Stimulated activated memory B cell treated with anti-CD40 and anti-IgM and Interleukin-4, amounts not matched to agents 10 μg/mL and 1 μg/mL and 100 μg/mL, for 72 hours (primary cell): ENCODE results near the gene FHIT.

Experiments used
- ATAC-seq: fragments of 150-1000 bp; cut with Tn5 transposase; 2 replicates; pipeline ENCODE4 v1.10.0; 2021
- H3K27ac Mint-ChIP-seq: one replicate; pipeline ENCODE4 v1.8.0; 2022; ENCODE audit warnings: mild to moderate bottlenecking, mixed read lengths
- H3K27me3 Mint-ChIP-seq: one replicate; pipeline ENCODE4 v1.8.0; 2022; ENCODE audit warnings: mixed read lengths
- H3K36me3 Mint-ChIP-seq: one replicate; pipeline ENCODE4 v1.8.0; 2022; ENCODE audit warnings: mixed read lengths
- H3K4me1 Mint-ChIP-seq: one replicate; pipeline ENCODE4 v1.8.0; 2022; ENCODE audit warnings: mixed read lengths
- H3K4me3 Mint-ChIP-seq: one replicate; pipeline ENCODE4 v1.8.0; 2022; ENCODE audit warnings: mild to moderate bottlenecking, moderate library complexity, mixed read lengths
- H3K9me3 Mint-ChIP-seq: one replicate; pipeline ENCODE4 v1.8.0; 2022; ENCODE audit warnings: mixed read lengths

FHIT gene

DNA sequence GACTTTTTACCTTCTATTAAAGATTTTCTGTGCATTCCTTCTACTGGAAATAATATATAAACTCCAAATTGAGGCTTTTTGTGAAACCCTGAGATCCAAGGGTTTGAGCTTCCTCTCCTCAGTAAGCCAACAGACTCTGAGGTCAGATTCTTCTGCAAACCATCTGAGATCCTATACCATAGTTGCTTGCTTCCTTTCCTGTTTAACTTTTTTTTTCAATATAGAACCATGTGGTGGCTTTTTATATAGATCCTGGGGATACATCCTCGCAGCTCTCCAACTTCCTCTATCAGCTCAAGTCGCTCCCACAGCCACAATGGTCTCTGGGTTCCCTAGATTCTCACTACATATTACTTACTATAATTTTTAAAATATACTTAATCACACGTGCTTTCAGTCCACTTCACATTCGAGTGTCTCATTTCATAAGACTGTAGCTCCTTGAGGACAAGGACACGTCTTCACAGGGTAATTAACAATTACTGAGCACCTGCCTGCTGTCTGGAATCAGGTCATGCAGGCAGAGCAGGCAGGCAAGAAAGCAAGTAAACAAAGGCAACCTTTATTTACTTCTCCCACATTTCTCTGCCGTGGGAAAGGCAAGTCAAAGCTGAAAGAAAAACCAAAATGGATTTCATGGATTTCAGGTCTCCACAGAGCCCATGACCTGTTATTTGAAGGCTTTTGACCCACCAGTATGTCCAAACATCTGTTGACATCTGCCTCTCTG, 941.5 kb downstream of the FHIT start:
- ATAC-seq = no peak
- no peak overlapping the region for H3K4me3 Mint-ChIP-seq
- H3K36me3 Mint-ChIP-seq = no peaks in the 10 kb centered on the region
- H3K27ac Mint-ChIP-seq = no peak overlapping the region
- no peaks in the 10 kb centered on the region for H3K4me1 Mint-ChIP-seq
- no peaks in the 10 kb centered on the region for H3K9me3 Mint-ChIP-seq
- H3K27me3 Mint-ChIP-seq = no peaks in the 10 kb centered on the region

DNA sequence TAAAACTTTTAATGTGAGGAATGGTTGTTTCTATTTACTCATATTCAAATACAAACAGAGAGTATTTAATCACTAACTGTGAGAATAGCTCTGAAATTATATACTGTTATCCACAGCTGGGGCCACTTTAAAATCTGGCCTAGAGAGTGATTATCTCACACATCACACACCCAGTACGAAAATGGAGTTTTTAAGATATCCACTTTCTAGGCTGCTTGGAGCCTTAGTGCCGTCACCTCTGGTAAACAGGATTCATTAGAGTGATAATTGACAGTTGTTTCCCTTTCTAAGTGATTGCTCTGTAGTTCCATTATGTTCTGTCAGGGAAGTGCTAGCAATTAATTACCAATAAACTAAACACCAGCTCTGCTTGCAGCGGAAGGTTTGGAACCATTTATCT, 942.4 kb downstream of the FHIT start:
- no peaks in the 10 kb centered on the region for H3K27me3 Mint-ChIP-seq

DNA sequence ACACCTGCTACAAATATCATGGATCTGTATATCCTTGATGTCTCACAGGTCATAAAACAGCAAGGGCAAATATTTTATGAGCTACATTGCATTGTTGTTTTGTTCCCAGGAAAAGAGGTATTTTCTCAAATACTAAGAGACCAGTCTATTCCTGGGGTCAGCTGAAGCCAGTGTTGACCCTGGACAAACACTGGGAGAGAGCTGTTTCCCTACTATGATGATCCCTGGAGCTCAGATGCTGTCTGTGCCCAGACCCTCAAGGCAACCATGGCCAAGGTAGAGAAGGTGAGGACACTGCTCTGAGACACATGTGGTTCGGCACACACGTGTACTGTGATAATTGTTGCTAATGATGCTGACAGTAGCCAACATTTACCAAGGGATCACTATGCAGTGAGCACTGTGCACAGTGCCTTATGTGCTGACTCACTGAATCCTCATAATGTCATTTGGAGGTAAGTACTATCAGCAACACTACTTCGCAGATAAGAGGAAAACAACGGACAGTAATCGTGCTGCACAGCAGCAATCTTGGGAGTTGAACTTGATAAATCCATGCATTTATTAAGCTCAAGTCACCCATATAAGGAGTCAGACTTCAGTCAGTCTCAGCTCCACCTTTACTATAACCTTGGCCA, 943.6 kb downstream of the FHIT start:
- H3K27me3 Mint-ChIP-seq = no peaks in the 10 kb centered on the region
- H3K4me1 Mint-ChIP-seq = no peaks in the 10 kb centered on the region
- H3K9me3 Mint-ChIP-seq = no peaks in the 10 kb centered on the region
- no peak for ATAC-seq
- no peak overlapping the region for H3K27ac Mint-ChIP-seq
- H3K36me3 Mint-ChIP-seq = no peaks in the 10 kb centered on the region
- H3K4me3 Mint-ChIP-seq = no peak overlapping the region

More for the DNA sequence above, 942.4 kb downstream of the FHIT start:
- Mint-ChIP-seq H3K4me1 (no peaks in the 10 kb centered on the region), H3K27ac (no peak overlapping the region), H3K9me3 (no peaks in the 10 kb centered on the region), H3K36me3 (no peaks in the 10 kb centered on the region), H3K4me3 (no peak overlapping the region)
- no peak for ATAC-seq

DNA sequence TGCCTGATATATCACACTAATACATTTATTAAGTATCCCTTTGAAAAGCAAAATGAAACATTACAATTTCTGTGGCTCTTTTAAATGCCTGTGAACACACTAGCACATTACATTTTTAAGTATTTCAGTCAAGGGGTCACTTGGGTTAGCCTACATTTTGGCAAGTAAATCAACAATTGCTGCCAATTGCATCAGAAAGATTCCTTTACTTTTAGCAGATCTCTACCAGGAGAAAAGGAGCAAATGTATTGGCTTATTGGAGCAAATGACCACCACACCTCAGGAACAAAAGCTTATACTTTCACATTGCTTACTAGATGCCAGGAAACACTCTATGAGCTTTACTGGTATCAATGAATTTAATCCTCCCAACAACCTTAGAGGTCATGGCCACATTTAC, 947.1 kb downstream of the FHIT start:
- Mint-ChIP-seq H3K27me3 (no peaks in the 10 kb centered on the region), H3K9me3 (no peaks in the 10 kb centered on the region), H3K36me3 (no peaks in the 10 kb centered on the region), H3K4me1 (no peaks in the 10 kb centered on the region), H3K27ac (no peak overlapping the region), H3K4me3 (no peak overlapping the region)
- no peak for ATAC-seq

DNA sequence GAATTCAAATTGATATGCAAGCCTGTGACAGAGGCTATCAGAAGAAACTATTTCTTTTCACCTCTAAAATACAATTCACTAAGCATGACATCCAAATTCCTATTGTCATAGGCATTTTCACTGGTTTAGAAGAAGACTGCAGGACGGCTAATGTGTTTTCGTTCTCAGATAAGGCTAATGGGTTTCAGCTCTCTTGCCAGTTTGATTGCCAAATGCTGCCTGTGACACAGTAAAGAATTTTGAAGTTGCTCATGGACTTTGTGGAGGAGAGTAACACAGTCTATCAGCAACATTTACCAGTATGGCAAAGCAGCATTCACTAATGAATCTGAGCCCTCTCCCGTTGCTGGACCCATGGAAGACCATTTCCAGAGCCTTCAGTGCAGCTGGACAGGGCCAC, 948.1 kb downstream of the FHIT start:
- Mint-ChIP-seq H3K9me3 (no peaks in the 10 kb centered on the region), H3K36me3 (no peaks in the 10 kb centered on the region), H3K4me3 (no peak overlapping the region), H3K4me1 (no peaks in the 10 kb centered on the region), H3K27ac (no peak overlapping the region), H3K27me3 (no peaks in the 10 kb centered on the region)
- ATAC-seq = no peak

DNA sequence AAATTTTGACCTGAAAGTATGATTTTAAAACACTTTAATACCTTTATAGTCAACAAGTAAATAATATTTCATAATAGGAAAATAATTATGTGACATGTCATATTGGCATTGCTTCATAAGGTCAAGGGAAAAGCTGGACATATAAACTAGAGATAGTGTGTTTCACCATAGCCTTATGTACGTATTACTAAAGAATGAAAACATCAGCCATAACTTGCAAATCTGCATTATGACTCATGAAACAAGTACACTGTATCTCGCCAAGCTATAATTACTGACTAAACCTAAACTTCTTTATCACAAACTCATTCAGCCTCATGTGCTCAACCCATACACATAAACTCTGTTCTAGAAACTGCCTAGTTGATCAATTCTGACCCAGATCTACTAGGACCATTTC, 950.1 kb downstream of the FHIT start:
- no peaks in the 10 kb centered on the region for H3K9me3 Mint-ChIP-seq
- no peak overlapping the region for H3K27ac Mint-ChIP-seq
- no peak for ATAC-seq
- H3K4me1 Mint-ChIP-seq = no peaks in the 10 kb centered on the region
- no peak overlapping the region for H3K4me3 Mint-ChIP-seq
- no peaks in the 10 kb centered on the region for H3K27me3 Mint-ChIP-seq
- no peaks in the 10 kb centered on the region for H3K36me3 Mint-ChIP-seq

DNA sequence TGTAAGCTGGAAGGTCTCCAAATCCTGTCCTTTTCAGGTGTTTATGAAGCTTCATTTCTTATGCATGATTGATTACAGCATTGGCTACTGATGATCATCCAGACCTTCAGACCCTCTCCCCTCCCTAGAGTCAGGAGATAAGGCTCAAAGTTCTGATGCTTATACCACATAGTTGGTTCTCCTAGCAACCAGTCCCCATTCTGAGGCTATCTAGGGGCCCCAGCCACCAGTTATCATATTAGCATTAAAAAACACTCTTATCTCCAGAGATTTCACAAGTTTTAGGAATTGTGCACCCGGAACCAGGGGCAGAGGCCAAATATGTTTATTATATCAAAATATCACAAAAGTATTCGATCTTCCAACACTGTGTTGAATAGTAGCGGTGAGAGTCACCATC, 953.1 kb downstream of the FHIT start:
- Mint-ChIP-seq H3K27me3 (no peaks in the 10 kb centered on the region), H3K4me1 (no peaks in the 10 kb centered on the region), H3K4me3 (no peak overlapping the region), H3K36me3 (no peaks in the 10 kb centered on the region), H3K9me3 (no peaks in the 10 kb centered on the region), H3K27ac (no peak overlapping the region)
- ATAC-seq = no peak

DNA sequence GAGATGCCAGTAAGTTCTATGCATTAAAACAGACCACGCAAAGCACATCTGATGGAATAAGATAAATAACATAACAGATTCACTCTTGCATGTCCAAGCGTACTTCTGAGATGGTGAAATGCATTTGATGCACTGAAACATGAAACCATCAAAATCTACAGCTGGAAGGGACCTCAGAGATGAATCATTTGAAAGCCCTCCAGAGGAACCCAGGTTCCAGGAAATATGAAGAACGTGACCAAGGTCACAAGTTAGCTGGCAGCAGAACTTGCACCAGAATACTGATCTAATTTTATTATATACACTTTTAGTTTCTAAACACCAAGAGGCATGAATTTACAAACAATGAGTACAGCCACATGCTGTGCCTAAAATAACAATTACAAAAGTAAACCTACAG, 957.1 kb downstream of the FHIT start:
- no peaks in the 10 kb centered on the region for H3K4me1 Mint-ChIP-seq
- H3K36me3 Mint-ChIP-seq = no peaks in the 10 kb centered on the region
- no peak for ATAC-seq
- no peak overlapping the region for H3K27ac Mint-ChIP-seq
- H3K27me3 Mint-ChIP-seq = no peaks in the 10 kb centered on the region
- H3K9me3 Mint-ChIP-seq = no peaks in the 10 kb centered on the region
- H3K4me3 Mint-ChIP-seq = no peak overlapping the region

DNA sequence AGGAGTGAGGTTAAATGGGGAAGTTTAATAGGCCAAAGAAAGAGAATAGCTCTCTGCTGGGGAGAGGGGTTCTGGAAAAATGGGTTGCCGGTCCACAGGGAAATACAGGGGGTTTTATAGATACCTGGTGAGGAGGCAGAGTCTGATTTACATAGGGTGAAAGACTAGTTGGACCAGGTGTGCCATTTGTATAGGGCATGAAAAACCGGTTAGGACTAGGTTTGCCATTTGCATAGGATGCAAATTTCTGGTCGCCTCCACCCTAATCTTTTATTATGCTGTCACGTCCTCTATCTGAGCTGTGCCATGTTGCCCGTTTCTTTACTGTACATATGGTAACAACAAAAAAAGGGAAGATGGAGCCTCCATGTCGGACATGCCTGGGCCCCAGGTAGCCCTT, 960.1 kb downstream of the FHIT start:
- no peak for ATAC-seq
- Mint-ChIP-seq H3K27me3 (no peaks in the 10 kb centered on the region), H3K9me3 (no peaks in the 10 kb centered on the region), H3K4me1 (no peaks in the 10 kb centered on the region), H3K4me3 (no peak overlapping the region), H3K27ac (no peak overlapping the region), H3K36me3 (no peaks in the 10 kb centered on the region)

DNA sequence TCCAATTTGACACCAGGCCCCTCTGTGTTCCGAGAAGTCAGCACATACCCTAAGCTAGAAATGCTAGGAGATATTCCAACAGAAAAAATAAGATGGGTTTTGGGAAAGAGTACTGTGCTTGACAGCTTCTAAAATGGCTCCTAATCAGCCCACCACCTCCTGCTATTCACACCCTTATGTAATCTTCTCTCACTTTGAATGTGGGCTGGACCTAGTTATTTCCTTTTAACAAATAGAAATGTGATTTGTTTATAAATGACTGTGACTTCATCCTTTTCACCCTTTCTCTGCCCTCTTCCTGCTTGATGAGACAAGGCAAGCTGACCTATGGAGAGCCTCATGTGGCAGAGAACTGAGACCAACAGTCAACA, 961.1 kb downstream of the FHIT start:
- Mint-ChIP-seq H3K4me1 (no peaks in the 10 kb centered on the region), H3K4me3 (no peak overlapping the region), H3K36me3 (no peaks in the 10 kb centered on the region), H3K9me3 (no peaks in the 10 kb centered on the region), H3K27ac (no peak overlapping the region), H3K27me3 (no peaks in the 10 kb centered on the region)
- no peak for ATAC-seq

DNA sequence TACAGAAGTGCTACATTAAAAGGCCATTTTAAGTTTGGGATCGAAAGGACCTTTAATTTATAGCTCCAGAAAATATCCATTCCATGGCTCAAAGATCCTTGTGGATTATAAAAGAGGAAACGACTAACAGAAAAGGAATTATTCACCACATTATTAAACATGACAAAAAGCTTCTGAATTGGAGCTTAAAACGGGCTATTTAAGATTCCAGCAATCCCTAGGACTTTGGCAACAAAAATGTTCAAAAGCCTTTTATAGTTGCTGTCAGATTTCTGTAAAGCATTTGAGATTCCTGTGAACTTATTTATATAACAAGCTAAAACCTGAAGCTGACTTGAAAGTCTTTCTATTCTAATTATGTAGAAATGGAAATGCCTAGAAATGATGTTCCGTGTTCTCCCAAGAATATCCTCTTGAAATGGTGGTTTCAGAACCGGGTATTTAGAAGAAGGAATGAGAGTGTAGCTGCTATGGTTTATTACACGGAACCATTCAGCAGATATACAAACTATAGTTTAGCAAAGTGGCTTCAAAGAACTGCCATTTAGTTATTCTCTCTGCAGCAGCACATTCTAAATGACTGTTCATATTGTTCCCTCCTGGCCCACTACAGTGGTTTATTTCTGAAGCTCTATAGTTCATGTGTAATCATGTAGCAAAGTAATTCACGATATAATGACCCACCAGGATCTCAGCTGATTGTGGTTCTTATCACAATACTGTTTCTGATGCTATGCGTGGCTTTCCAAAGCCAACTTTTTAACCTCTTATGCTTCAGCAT, 961.7 kb downstream of the FHIT start:
- H3K27ac Mint-ChIP-seq = no peak overlapping the region
- no peaks in the 10 kb centered on the region for H3K4me1 Mint-ChIP-seq
- no peak for ATAC-seq
- no peaks in the 10 kb centered on the region for H3K27me3 Mint-ChIP-seq
- H3K36me3 Mint-ChIP-seq = no peaks in the 10 kb centered on the region
- H3K4me3 Mint-ChIP-seq = no peak overlapping the region
- H3K9me3 Mint-ChIP-seq = no peaks in the 10 kb centered on the region

DNA sequence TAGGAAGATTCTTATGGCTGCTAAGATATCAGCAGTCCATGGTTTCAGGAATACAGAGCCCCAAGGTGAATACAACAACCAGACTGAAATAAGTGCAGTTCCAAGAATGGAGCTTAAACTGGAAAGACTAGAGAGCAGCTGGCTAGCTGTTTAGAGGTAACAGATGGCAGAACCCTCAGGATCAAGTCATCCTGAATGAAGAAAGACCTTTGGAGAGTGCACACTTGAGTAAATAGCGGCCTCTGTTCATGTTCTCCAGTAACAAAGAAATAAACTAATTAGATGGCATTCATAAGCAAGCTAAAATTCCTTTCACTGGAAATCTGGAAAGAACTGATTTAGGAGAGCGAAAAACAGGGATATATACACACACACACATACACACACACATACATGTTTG, 968.4 kb downstream of the FHIT start:
- Mint-ChIP-seq H3K4me1 (no peaks in the 10 kb centered on the region), H3K9me3 (no peaks in the 10 kb centered on the region), H3K27ac (no peak overlapping the region), H3K4me3 (no peak overlapping the region), H3K27me3 (no peaks in the 10 kb centered on the region), H3K36me3 (no peaks in the 10 kb centered on the region)
- no peak for ATAC-seq

DNA sequence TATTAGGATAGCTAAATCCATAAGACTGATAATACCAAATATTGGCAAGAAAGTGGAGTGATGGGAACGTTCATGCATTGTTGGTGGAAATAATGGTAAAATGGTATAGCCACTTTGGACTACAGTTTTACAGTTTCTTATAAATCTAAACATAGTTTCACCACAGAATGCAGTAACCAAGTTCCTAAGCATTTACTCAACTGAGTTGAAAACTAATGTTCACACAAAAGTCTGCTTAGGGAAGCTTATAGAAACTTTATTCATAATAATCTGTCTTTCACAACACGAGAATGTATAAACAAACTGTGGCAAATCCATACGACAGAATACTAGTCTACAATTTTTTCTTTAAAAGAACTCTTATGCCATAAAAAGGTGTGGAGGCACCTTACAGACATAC, 969.3 kb downstream of the FHIT start:
- ATAC-seq = no peak
- Mint-ChIP-seq H3K9me3 (no peaks in the 10 kb centered on the region), H3K4me1 (no peaks in the 10 kb centered on the region), H3K4me3 (no peak overlapping the region), H3K27me3 (no peaks in the 10 kb centered on the region), H3K27ac (no peak overlapping the region), H3K36me3 (no peaks in the 10 kb centered on the region)

DNA sequence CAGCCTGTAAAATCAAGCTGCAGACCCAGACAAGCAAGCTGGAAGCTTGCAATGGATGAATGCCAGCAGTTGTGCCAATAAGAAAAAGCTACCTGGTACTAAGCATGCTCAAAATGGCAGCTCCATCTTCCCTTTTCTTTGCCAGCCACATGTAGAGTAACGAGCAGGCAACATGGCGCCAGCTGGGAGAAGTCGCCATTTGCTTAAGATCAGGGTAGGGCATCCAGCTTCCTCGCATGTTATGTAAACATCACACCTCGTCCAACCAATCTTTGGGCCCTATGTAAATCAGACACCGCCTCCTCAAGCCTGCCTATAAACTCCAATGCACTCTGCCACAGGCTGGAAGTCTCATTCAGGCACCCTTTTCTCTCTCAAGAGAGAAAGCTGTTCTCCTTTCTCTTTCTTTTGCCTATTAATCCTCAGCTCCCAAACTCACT, 973.9 kb downstream of the FHIT start:
- no peaks in the 10 kb centered on the region for H3K36me3 Mint-ChIP-seq
- ATAC-seq = no peak
- H3K9me3 Mint-ChIP-seq = no peaks in the 10 kb centered on the region
- H3K4me1 Mint-ChIP-seq = no peaks in the 10 kb centered on the region
- no peak overlapping the region for H3K27ac Mint-ChIP-seq
- no peaks in the 10 kb centered on the region for H3K27me3 Mint-ChIP-seq
- no peak overlapping the region for H3K4me3 Mint-ChIP-seq

DNA sequence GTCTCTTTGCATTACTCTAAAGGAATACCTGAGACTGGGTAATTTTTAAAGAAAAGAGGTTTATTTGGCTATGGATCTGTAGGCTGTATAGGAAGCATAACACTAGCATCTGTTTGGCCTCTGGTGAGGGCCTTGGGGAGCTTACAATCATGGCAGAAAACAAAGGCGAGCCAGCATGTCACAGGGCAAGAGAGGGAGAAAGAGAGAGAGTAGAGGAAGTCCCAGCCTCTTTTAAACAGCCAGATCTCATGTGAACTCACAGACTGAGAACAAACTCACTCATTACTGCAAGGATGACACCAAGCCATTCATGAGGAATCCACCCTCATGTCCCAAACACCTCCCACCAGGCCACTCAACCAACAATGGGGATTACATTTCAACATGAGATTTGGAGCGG, 974.6 kb downstream of the FHIT start:
- Mint-ChIP-seq H3K27me3 (no peaks in the 10 kb centered on the region), H3K9me3 (no peaks in the 10 kb centered on the region), H3K36me3 (no peaks in the 10 kb centered on the region), H3K4me1 (no peaks in the 10 kb centered on the region), H3K27ac (no peak overlapping the region), H3K4me3 (no peak overlapping the region)
- no peak for ATAC-seq

DNA sequence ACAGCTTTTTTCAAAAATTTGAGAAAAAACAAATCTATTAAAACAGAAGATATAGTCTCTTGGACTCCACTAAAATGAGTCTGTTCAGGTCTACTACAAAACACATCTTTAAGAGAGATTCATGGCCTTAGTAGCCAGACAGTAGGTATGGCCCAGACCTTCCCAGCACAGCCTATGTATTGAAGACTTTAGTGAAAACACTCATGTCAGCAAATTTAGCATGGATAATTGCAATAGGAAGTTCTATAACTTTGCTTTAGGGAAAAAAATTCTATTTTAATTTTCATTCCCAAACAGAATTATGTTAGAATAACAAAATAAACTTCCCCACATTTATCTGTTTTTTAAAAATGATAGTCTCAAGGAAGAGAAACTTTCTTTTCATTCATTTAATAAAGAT, 976.6 kb downstream of the FHIT start:
- no peaks in the 10 kb centered on the region for H3K9me3 Mint-ChIP-seq
- H3K27ac Mint-ChIP-seq = no peak overlapping the region
- H3K4me3 Mint-ChIP-seq = no peak overlapping the region
- no peak for ATAC-seq
- no peaks in the 10 kb centered on the region for H3K36me3 Mint-ChIP-seq
- H3K4me1 Mint-ChIP-seq = no peaks in the 10 kb centered on the region
- H3K27me3 Mint-ChIP-seq = no peaks in the 10 kb centered on the region
